Prostate gland (tissue), 2 donors: ENCODE results near the gene DEFB112. TPM values are rescaled to one million over a fixed set of nuclear protein-coding genes. Genes with fewer than 3 reads are reported as not detected.

Experiments
- DNase-seq: peaks from one replicate; pipeline ENCODE4 v3.0.0-alpha.2; 2019; ENCODE audit warnings: low spot score
- H3K27ac ChIP-seq, 2 donors: fragments of 200-600 bp; sonication (generic); 2 replicates each; pipeline ENCODE4 v1.5.1; 2017 to 2019
- H3K27me3 ChIP-seq: fragments of 200-600 bp; sonication (generic); replicated peaks from 2 replicates; pipeline ENCODE4 v1.5.1; 2019; ENCODE audit not compliant: insufficient read depth
- H3K36me3 ChIP-seq, 2 donors: fragments of 200-600 bp; sonication (generic); 1 replicate in 1 of 2; 2 replicates in 1 of 2; pipeline versions ENCODE4 v1.5.1 to v1.8.1; 2017 to 2019
- H3K4me1 ChIP-seq: fragments of 200-600 bp; sonication (generic); replicated peaks from 2 replicates; pipeline ENCODE4 v1.5.1; 2019
- H3K4me3 ChIP-seq, 2 donors: fragments of 200-600 bp; sonication (generic); 2 replicates each; pipeline ENCODE4 v1.5.1; 2017 to 2019
- H3K9me3 ChIP-seq: fragments of 200-600 bp; sonication (generic); 2 replicates; pipeline ENCODE4 v1.5.1; 2017
- POLR2A ChIP-seq: fragments of 450-650 bp; IDR thresholded peaks from one replicate; pipeline ENCODE4 v1.6.1; 2016; ENCODE audit warnings: antibody characterized with exemption, mild to moderate bottlenecking
- POLR2AphosphoS5 ChIP-seq: sonication (generic); formaldehyde crosslinking; IDR thresholded peaks from one replicate; pipeline ENCODE4 v1.6.1; 2017; ENCODE audit warnings: antibody characterized with exemption
- WGBS: methylation state at CpG from one replicate; pipeline ENCODE4 v1.1.5; 2018; 5-methylcytosine and 5-hydroxymethylcytosine counted together
- intact Hi-C: fragments of 100-400 bp; cut with DNase I; formaldehyde crosslinking; loops from one replicate; pipeline ENCODE4 v1.14.2; 2022
- total RNA-seq, 2 donors: library from RNA; depleted of rRNA; stranded (reverse); fragments of >200 nt; gene quantifications; one replicate each; pipeline ENCODE4 v1.1.0, GENCODE V29; 2016
- TF ChIP-seq, protein P1 (sequence below), 4 experiments: fragments of 200-600 bp in 2 of 4; fragments of 450-650 bp in 2 of 4; sonication (generic) in 2 of 4; IDR thresholded peaks; 1 replicate in 3 of 4; 2 replicates in 1 of 4; pipeline ENCODE4 v1.5.1; 2016 to 2019; ENCODE audit warnings: antibody characterized with exemption in 4 of 4, mild to moderate bottlenecking in 2 of 4, moderate library complexity in 2 of 4

Gene DEFB112
- total RNA-seq, 2 donors from 2014 or later = not detected

GRCh38 chr6:50077385-50077784 is 27.7 kb upstream of the DEFB112 start:
- Histone ChIP-seq H3K9me3 (no peaks in the 10 kb centered on the region), H3K27ac (no peak overlapping the region), H3K4me1 (no peaks in the 10 kb centered on the region), H3K36me3 (no peaks in the 10 kb centered on the region), H3K27me3 (no peaks in the 10 kb centered on the region), H3K4me3 (no peak overlapping the region)
- intact Hi-C loops = no loop called here
- WGBS = 0% methylated on average over 1 of the region's 1 CpG
- TF ChIP-seq, protein P1, sequence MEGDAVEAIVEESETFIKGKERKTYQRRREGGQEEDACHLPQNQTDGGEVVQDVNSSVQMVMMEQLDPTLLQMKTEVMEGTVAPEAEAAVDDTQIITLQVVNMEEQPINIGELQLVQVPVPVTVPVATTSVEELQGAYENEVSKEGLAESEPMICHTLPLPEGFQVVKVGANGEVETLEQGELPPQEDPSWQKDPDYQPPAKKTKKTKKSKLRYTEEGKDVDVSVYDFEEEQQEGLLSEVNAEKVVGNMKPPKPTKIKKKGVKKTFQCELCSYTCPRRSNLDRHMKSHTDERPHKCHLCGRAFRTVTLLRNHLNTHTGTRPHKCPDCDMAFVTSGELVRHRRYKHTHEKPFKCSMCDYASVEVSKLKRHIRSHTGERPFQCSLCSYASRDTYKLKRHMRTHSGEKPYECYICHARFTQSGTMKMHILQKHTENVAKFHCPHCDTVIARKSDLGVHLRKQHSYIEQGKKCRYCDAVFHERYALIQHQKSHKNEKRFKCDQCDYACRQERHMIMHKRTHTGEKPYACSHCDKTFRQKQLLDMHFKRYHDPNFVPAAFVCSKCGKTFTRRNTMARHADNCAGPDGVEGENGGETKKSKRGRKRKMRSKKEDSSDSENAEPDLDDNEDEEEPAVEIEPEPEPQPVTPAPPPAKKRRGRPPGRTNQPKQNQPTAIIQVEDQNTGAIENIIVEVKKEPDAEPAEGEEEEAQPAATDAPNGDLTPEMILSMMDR (IDR thresholded peaks at IDR 0.05) = no peak
- TF ChIP-seq POLR2A = no peak
- TF ChIP-seq POLR2AphosphoS5 = no peak
- DNase-seq = no peak

- no peak for DNase-seq
- no peak overlapping the region for H3K27ac ChIP-seq
- no peaks in the 10 kb centered on the region for H3K36me3 ChIP-seq
- no peaks in the 10 kb centered on the region for H3K9me3 ChIP-seq
- no peaks in the 10 kb centered on the region for H3K4me1 ChIP-seq
- TF ChIP-seq, protein P1 (IDR thresholded peaks at IDR 0.05) = no peak
- TF ChIP-seq POLR2A (no peak), POLR2AphosphoS5 (no peak)
- intact Hi-C loops = no loop called here
- H3K27me3 ChIP-seq = no peaks in the 10 kb centered on the region
- no peak overlapping the region for H3K4me3 ChIP-seq
- 36% methylated on average over 4 of the region's 4 CpGs for WGBS
Observed at GRCh38 chr6:50076431-50076830, 26.7 kb upstream of the DEFB112 start.

DNA sequence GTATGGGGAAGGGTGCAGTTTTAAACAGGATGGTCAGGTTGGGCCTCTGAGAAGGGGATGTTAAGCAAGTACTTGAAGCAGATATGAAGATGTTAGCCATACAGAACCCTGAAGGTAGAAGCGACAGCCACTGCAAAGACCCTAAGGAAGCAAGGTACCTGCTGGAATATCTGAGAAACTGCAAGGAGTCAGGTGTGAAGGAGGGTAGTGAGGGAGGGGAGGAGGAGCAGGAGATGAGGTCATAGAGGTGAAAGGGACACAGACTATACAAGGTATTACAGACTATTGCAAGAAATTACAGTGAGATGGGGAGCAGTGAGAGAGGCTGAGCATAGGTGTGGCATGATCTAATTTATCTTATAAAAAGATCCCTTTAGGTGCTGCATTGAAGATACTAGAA is 22.2 kb upstream of the DEFB112 start:
- WGBS = 71% methylated on average over 1 of the region's 1 CpG
- intact Hi-C loops = no loop called here
- no peak overlapping the region for H3K4me3 ChIP-seq
- no peaks in the 10 kb centered on the region for H3K27me3 ChIP-seq
- no peak for TF ChIP-seq POLR2AphosphoS5
- TF ChIP-seq POLR2A = no peak
- TF ChIP-seq, protein P1 (IDR thresholded peaks at IDR 0.05) = no peak
- H3K36me3 ChIP-seq = no peaks in the 10 kb centered on the region
- DNase-seq = no peak
- H3K4me1 ChIP-seq = no peaks in the 10 kb centered on the region
- no peaks in the 10 kb centered on the region for H3K9me3 ChIP-seq
- no peak overlapping the region for H3K27ac ChIP-seq

GRCh38 chr6:50070101-50070500 is 20.4 kb upstream of the DEFB112 start:
- H3K9me3 ChIP-seq = no peaks in the 10 kb centered on the region
- H3K4me1 ChIP-seq = no peaks in the 10 kb centered on the region
- TF ChIP-seq POLR2A (no peak), POLR2AphosphoS5 (no peak)
- TF ChIP-seq, protein P1 (IDR thresholded peaks at IDR 0.05) = no peak
- H3K27me3 ChIP-seq = no peaks in the 10 kb centered on the region
- no peak overlapping the region for H3K4me3 ChIP-seq
- intact Hi-C loops = no loop called here
- WGBS = 80% methylated on average over 2 of the region's 2 CpGs
- no peak overlapping the region for H3K27ac ChIP-seq
- DNase-seq = no peak
- H3K36me3 ChIP-seq = no peaks in the 10 kb centered on the region

DNA sequence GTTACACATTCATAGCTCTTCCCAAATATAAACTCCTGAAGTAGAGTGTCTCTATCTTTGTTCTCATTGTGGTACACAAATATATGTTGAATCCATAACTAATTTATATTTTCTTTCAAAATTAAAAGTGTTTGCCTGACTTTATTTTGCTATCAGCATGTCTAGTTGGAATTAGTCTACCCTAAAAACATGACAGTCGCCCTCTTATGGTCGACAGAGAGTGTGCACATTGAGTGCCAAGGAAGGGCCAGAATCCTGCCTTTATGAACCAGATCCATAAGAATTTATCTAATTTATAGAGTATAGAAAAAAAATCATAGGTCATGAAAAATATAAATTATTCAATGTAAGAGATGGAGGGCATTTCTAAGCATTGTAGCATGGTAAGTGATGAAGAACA is 12.3 kb upstream of the DEFB112 start:
- 4% methylated on average over 2 of the region's 2 CpGs for WGBS
- H3K4me3 ChIP-seq = no peak overlapping the region
- H3K27ac ChIP-seq = no peak overlapping the region
- TF ChIP-seq POLR2A = no peak
- no peak for TF ChIP-seq POLR2AphosphoS5
- TF ChIP-seq, protein P1 (IDR thresholded peaks at IDR 0.05) = no peak
- intact Hi-C loops = no loop called here
- no peaks in the 10 kb centered on the region for H3K4me1 ChIP-seq
- no peaks in the 10 kb centered on the region for H3K9me3 ChIP-seq
- no peaks in the 10 kb centered on the region for H3K36me3 ChIP-seq
- no peaks in the 10 kb centered on the region for H3K27me3 ChIP-seq
- no peak for DNase-seq
